Activated CD4-positive, alpha-beta T cell treated with anti-CD3 and anti-CD28 coated beads, Interleukin-2, amount 10 ng/mL, durations not matched to agents 7 days and 5 days (primary cell): Measurements from ENCODE around the gene LTB4R. TPM values are rescaled to one million over a fixed set of nuclear protein-coding genes. Genes with fewer than 3 reads are reported as not detected.

Source experiments
- CTCF ChIA-PET: fragments of 350-600 bp; sonication (Branson Sonifier 250); formaldehyde crosslinking; loops from one replicate; lab custom pipeline; 2021; ENCODE audit warnings: antibody characterized with exemption; lab: Charles Lee
- POLR2A ChIA-PET: fragments of 350-600 bp; sonication (Branson Sonifier 250); formaldehyde crosslinking; loops from one replicate; lab custom pipeline; 2021; ENCODE audit warnings: antibody characterized with exemption; lab: Charles Lee
- DNase-seq: peaks from one replicate; pipeline ENCODE4 v3.0.0-alpha.2; 2020
- H3K27ac Mint-ChIP-seq: one replicate; pipeline ENCODE4 v1.8.0; 2021; ENCODE audit warnings: mild to moderate bottlenecking, moderate library complexity, mixed read lengths
- H3K27me3 Mint-ChIP-seq: one replicate; pipeline ENCODE4 v1.8.0; 2021; ENCODE audit warnings: mixed read lengths
- H3K36me3 Mint-ChIP-seq: one replicate; pipeline ENCODE4 v1.8.0; 2021; ENCODE audit warnings: low read depth, mixed read lengths
- H3K4me1 Mint-ChIP-seq: one replicate; pipeline ENCODE4 v1.8.0; 2021; ENCODE audit warnings: mixed read lengths
- H3K4me3 Mint-ChIP-seq: one replicate; pipeline ENCODE4 v1.8.0; 2021; ENCODE audit warnings: mild to moderate bottlenecking, moderate library complexity, mixed read lengths
- H3K9me3 Mint-ChIP-seq: one replicate; pipeline ENCODE4 v1.8.0; 2021; ENCODE audit warnings: mixed read lengths
- total RNA-seq, 2 experiments: library from RNA; stranded (reverse); gene quantifications; one replicate each; pipeline ENCODE4 v1.2.3, GENCODE V29; 2021

LTB4R gene
- 10 to 100 TPM; 26.6 to 28.3 TPM for total RNA-seq

- CTCF ChIA-PET: interaction anchor here (0.6 to 9.6 kb wide), 17 partner anchors 11 to 128 kb away, joined by 3 to 136 read pairs (median 5); partner anchors contain the start of genes CHMP4A, DHRS1, MDP1 and NOP9
- peaks cover 60% of the 10 kb centered on the region for H3K36me3 Mint-ChIP-seq
- POLR2A ChIA-PET: interaction anchor here (0.7 to 1.4 kb wide), 2 partner anchors 11 to 69 kb away, joined by 3 to 4 read pairs; partner anchors contain the start of genes NOP9 and TINF2
- no peaks in the 10 kb centered on the region for H3K9me3 Mint-ChIP-seq
- peaks cover 81% of the 10 kb centered on the region for H3K4me1 Mint-ChIP-seq
- H3K27me3 Mint-ChIP-seq: no peaks in the 10 kb centered on the region
- H3K4me3 Mint-ChIP-seq: peak within 1 kb of the TSS; percentile 77
- peak within 1 kb of the TSS; percentile 87 for H3K27ac Mint-ChIP-seq
- DNase-seq: peak; percentile 62
Observed at GRCh38 chr14:24310646-24311604, at the start of gene LTB4R. LTB4R (plus strand) TSS chr14:24311502; CDS start chr14:24315652, 4,150 bp downstream.

GRCh38 chr14:24261969-24262327 lies 49.4 kb upstream of the LTB4R start:
- CTCF ChIA-PET: interaction anchor here (0.7 to 2.0 kb wide), 5 partner anchors 10 to 45 kb away, joined by 3 to 11 read pairs (median 5); partner anchors contain the start of genes RABGGTA and TINF2
- POLR2A ChIA-PET: no interaction called here
- H3K36me3 Mint-ChIP-seq: peaks cover 8% of the 10 kb centered on the region
- no peak overlapping the region for H3K4me3 Mint-ChIP-seq
- no peaks in the 10 kb centered on the region for H3K9me3 Mint-ChIP-seq
- no peaks in the 10 kb centered on the region for H3K27me3 Mint-ChIP-seq
- H3K27ac Mint-ChIP-seq: no peak overlapping the region
- no peak for DNase-seq
- peaks cover 5% of the 10 kb centered on the region for H3K4me1 Mint-ChIP-seq

GRCh38 chr14:24262821-24263733 lies 48.2 kb upstream of the LTB4R start, which contains the start of gene TGM1:
TGM1 (minus strand) TSS chr14:24263177; CDS start chr14:24262352, 825 bp downstream.
- ChIA-PET CTCF (interaction anchor here (0.6 to 3.4 kb wide), 6 partner anchors 8 to 44 kb away, joined by 3 to 11 read pairs (median 7); partner anchors contain the start of genes RABGGTA and TINF2), POLR2A (interaction anchor here (0.7 kb wide), 1 partner anchor 8 kb away, joined by 3 read pairs; the partner anchor contains the start of gene RABGGTA)
- Mint-ChIP-seq H3K9me3 (no peaks in the 10 kb centered on the region), H3K4me3 (no peak within 1 kb of the TSS), H3K27ac (no peak within 1 kb of the TSS), H3K27me3 (no peaks in the 10 kb centered on the region), H3K36me3 (peaks cover 13% of the 10 kb centered on the region), H3K4me1 (peaks cover 8% of the 10 kb centered on the region)
- DNase-seq: no peak

- CTCF ChIA-PET: interaction anchor here (0.6 to 3.4 kb wide), 3 partner anchors 10 to 21 kb away, joined by 3 to 9 read pairs (median 6); partner anchors contain the start of gene TINF2
- POLR2A ChIA-PET: interaction anchor here (0.6 kb wide), 1 partner anchor 122 kb away, joined by 5 read pairs; the partner anchor contains the start of gene EMC9
- no peak for DNase-seq
- Mint-ChIP-seq H3K4me3 (no peak overlapping the region), H3K9me3 (no peaks in the 10 kb centered on the region), H3K36me3 (peaks cover 13% of the 10 kb centered on the region), H3K4me1 (peaks cover 8% of the 10 kb centered on the region), H3K27me3 (no peaks in the 10 kb centered on the region), H3K27ac (no peak overlapping the region)
Observed at GRCh38 chr14:24263848-24264247, 47.5 kb upstream of the LTB4R start.

- H3K9me3 Mint-ChIP-seq: no peaks in the 10 kb centered on the region
- H3K4me1 Mint-ChIP-seq: peaks cover 8% of the 10 kb centered on the region
- DNase-seq: no peak
- H3K27me3 Mint-ChIP-seq: no peaks in the 10 kb centered on the region
- H3K36me3 Mint-ChIP-seq: peaks cover 13% of the 10 kb centered on the region
- H3K4me3 Mint-ChIP-seq: no peak overlapping the region
- POLR2A ChIA-PET: interaction anchor here (0.6 kb wide), 1 partner anchor 123 kb away, joined by 5 read pairs; the partner anchor contains the start of gene EMC9
- CTCF ChIA-PET: interaction anchor here (1.3 to 3.4 kb wide), 3 partner anchors 10 to 103 kb away, joined by 3 to 9 read pairs (median 6); partner anchors contain the start of genes IRF9 and TINF2
- peak overlapping the region; percentile 31 for H3K27ac Mint-ChIP-seq
Observed at GRCh38 chr14:24264298-24264697, 47.0 kb upstream of the LTB4R start.

GRCh38 chr14:24266344-24267244 lies 44.7 kb upstream of the LTB4R start:
- Mint-ChIP-seq H3K36me3 (peaks cover 13% of the 10 kb centered on the region), H3K4me3 (no peak overlapping the region), H3K27me3 (no peaks in the 10 kb centered on the region), H3K9me3 (no peaks in the 10 kb centered on the region), H3K27ac (no peak overlapping the region), H3K4me1 (peaks cover 20% of the 10 kb centered on the region)
- DNase-seq: no peak
- POLR2A ChIA-PET: interaction anchor here (0.6 kb wide), 1 partner anchor 27 kb away, joined by 3 read pairs; no protein-coding TSS in a partner anchor
- CTCF ChIA-PET: interaction anchor here (1.3 to 6.6 kb wide), 3 partner anchors 15 to 24 kb away, joined by 3 to 44 read pairs (median 4); partner anchors contain the start of gene TINF2

- Mint-ChIP-seq H3K4me3 (no peak overlapping the region), H3K27me3 (no peaks in the 10 kb centered on the region), H3K36me3 (peaks cover 13% of the 10 kb centered on the region), H3K27ac (no peak overlapping the region), H3K9me3 (no peaks in the 10 kb centered on the region), H3K4me1 (peaks cover 29% of the 10 kb centered on the region)
- ChIA-PET POLR2A (no interaction called here), CTCF (interaction anchor here (1.1 to 6.6 kb wide), 4 partner anchors 16 to 25 kb away, joined by 3 to 44 read pairs (median 6); partner anchors contain the start of gene TINF2)
- DNase-seq: no peak
Observed at GRCh38 chr14:24267516-24267915, 43.8 kb upstream of the LTB4R start.

- Mint-ChIP-seq H3K4me1 (peaks cover 35% of the 10 kb centered on the region), H3K27ac (no peak overlapping the region), H3K36me3 (peaks cover 13% of the 10 kb centered on the region), H3K9me3 (no peaks in the 10 kb centered on the region), H3K4me3 (no peak overlapping the region), H3K27me3 (no peaks in the 10 kb centered on the region)
- ChIA-PET CTCF (interaction anchor here (1.1 to 6.6 kb wide), 5 partner anchors 17 to 40 kb away, joined by 3 to 44 read pairs (median 6); partner anchors contain the start of genes CIDEB and TINF2), POLR2A (no interaction called here)
- DNase-seq: no peak
Observed at GRCh38 chr14:24268225-24268624, 43.1 kb upstream of the LTB4R start.

GRCh38 chr14:24269368-24269767 lies 41.9 kb upstream of the LTB4R start:
- ChIA-PET POLR2A (no interaction called here), CTCF (interaction anchor here (0.7 to 6.6 kb wide), 10 partner anchors 11 to 108 kb away, joined by 3 to 44 read pairs (median 7); partner anchors contain the start of genes CIDEB, IRF9 and TINF2)
- no peaks in the 10 kb centered on the region for H3K27me3 Mint-ChIP-seq
- DNase-seq: no peak
- H3K4me1 Mint-ChIP-seq: peaks cover 46% of the 10 kb centered on the region
- H3K36me3 Mint-ChIP-seq: peaks cover 13% of the 10 kb centered on the region
- H3K4me3 Mint-ChIP-seq: no peak overlapping the region
- no peaks in the 10 kb centered on the region for H3K9me3 Mint-ChIP-seq
- no peak overlapping the region for H3K27ac Mint-ChIP-seq

- Mint-ChIP-seq H3K4me1 (peaks cover 48% of the 10 kb centered on the region), H3K27me3 (no peaks in the 10 kb centered on the region), H3K4me3 (peak overlapping the region; percentile 87), H3K9me3 (no peaks in the 10 kb centered on the region), H3K36me3 (peaks cover 13% of the 10 kb centered on the region), H3K27ac (no peak overlapping the region)
- ChIA-PET CTCF (interaction anchor here (0.7 to 6.6 kb wide), 16 partner anchors 10 to 156 kb away, joined by 3 to 44 read pairs (median 13); partner anchors contain the start of genes CIDEB, DCAF11, DHRS1 and IRF9), POLR2A (interaction anchor here (1.2 to 1.6 kb wide), 2 partner anchors 22 to 23 kb away, joined by 3 to 11 read pairs; no protein-coding TSS in a partner anchor)
- no peak for DNase-seq
Observed at GRCh38 chr14:24269910-24270536, 41.3 kb upstream of the LTB4R start.
